Omental fat pad (tissue), 4 donors: ENCODE data around the gene CD200R1. TPM values are rescaled to one million over a fixed set of nuclear protein-coding genes. Genes with fewer than 3 reads are reported as not detected.

ENCODE experiments used
- ATAC-seq: fragments of 150-250 bp; one replicate; pipeline ENCODE4 v1.9.1; 2016; ENCODE audit warnings: mild to moderate bottlenecking, moderate library complexity; ENCODE audit not compliant: low FRiP score
- DNase-seq: peaks from one replicate; pipeline ENCODE4 v3.0.0-alpha.2; 2019; ENCODE audit warnings: low spot score
- total RNA-seq, 4 donors: library from RNA; depleted of rRNA; stranded (reverse); fragments of >200 nt; gene quantifications; one replicate each; pipeline ENCODE4 v1.1.0, GENCODE V29; 2016
- TF ChIP-seq, protein P1 (sequence below), 3 donors: fragments of 450-650 bp; IDR thresholded peaks; one replicate each; pipeline ENCODE4 v1.5.1; 2016 to 2017; ENCODE audit warnings: antibody characterized with exemption in 3 of 3, mild to moderate bottlenecking in 3 of 3, moderate library complexity in 2 of 3

Gene CD200R1
- total RNA-seq = 1 to 10 TPM; 1.1 to 4.3 (median 3.0) TPM

- no peak for ATAC-seq
- DNase-seq = no peak
- TF ChIP-seq, protein P1, sequence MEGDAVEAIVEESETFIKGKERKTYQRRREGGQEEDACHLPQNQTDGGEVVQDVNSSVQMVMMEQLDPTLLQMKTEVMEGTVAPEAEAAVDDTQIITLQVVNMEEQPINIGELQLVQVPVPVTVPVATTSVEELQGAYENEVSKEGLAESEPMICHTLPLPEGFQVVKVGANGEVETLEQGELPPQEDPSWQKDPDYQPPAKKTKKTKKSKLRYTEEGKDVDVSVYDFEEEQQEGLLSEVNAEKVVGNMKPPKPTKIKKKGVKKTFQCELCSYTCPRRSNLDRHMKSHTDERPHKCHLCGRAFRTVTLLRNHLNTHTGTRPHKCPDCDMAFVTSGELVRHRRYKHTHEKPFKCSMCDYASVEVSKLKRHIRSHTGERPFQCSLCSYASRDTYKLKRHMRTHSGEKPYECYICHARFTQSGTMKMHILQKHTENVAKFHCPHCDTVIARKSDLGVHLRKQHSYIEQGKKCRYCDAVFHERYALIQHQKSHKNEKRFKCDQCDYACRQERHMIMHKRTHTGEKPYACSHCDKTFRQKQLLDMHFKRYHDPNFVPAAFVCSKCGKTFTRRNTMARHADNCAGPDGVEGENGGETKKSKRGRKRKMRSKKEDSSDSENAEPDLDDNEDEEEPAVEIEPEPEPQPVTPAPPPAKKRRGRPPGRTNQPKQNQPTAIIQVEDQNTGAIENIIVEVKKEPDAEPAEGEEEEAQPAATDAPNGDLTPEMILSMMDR (IDR thresholded peaks at IDR 0.05) = no peak
These were observed at the start of gene CD200R1 for GRCh38 chr3:112974894-112975293. Gene CD200R1 (minus strand): TSS chr3:112975103. CDS start chr3:112974857, 246 bp downstream.

DNA sequence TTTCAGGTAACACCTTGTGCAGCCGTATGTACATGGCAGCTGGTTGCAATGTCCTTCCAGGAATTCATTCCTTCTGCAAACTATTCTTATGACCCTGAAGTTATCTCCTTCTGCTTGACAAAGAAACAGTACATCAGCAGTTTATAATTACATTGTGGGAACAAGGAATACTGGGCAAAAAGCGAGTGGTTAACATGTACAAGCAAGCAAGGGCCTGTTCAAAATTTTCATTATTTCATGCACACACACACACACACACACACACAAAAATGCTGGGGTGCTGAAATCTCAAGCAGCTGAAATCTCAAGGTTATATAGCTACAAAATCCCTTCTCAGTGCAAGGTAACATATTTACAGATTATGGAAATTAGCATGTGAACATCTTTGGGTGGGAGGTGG lies 46.6 kb upstream of the CD200R1 start:
- ATAC-seq (no peak), DNase-seq (no peak)
- TF ChIP-seq, protein P1 (IDR thresholded peaks at IDR 0.05) = no peak

GRCh38 chr3:113019182-113020137 lies 44.6 kb upstream of the CD200R1 start:
- peak; percentile 96 for ATAC-seq
- TF ChIP-seq, protein P1 (IDR thresholded peaks at IDR 0.05) = no peak
- DNase-seq = peak; percentile 48

GRCh38 chr3:113018536-113019181 lies 43.8 kb upstream of the CD200R1 start:
- TF ChIP-seq, protein P1 (IDR thresholded peaks at IDR 0.05) = no peak
- DNase-seq (no peak), ATAC-seq (no peak)

DNA sequence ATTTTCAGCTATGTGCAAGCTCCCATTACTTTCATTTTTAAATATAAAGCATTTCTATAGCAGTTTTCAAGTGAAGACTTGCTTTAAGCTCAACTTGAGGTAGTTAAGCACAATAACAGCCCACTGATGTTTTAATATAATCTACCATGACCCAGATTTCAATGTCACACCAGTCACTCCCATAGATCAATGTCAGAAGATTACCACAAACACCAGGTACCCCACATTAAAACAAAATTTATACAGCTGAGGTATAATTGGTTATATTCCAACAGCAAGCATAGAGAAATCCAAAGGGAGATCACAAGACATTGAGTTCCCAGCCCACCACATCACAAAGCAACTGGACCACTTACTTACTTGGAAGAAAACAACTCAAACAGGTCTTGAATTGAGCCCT lies 38.7 kb upstream of the CD200R1 start:
- no peak for DNase-seq
- ATAC-seq = no peak
- TF ChIP-seq, protein P1 (IDR thresholded peaks at IDR 0.05) = no peak

DNA sequence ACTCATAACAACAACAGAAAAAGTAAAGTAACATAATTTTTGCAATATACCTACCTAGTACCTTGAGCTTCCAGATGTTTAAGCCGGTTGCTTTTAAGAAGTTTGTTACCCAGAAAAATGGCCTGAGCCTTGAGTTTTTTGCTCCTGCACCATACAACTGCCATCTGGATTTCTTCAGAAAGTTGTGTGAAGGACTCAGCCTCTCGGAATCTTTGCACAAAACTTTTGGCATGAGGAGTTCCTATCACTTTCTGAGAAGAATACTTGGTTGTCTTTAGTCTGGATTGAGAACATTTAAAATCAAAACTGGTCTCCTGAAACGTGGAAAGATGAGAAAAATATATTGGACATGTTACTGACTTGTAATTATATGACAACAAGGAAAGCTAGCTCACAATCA lies 33.2 kb upstream of the CD200R1 start:
- ATAC-seq = no peak
- DNase-seq = no peak
- TF ChIP-seq, protein P1 (IDR thresholded peaks at IDR 0.05) = no peak
